HG02884 (cell line): ENCODE results near the gene APOL5.

Experiments
- ATAC-seq: cut with Tn5 transposase; IDR thresholded peaks from one replicate; pipeline ENCODE4 v1.9.1; 2021; ENCODE audit warnings: mild to moderate bottlenecking, moderate library complexity; ENCODE audit not compliant: unreplicated experiment

The APOL5 gene

GRCh38 chr22:35739931-35740380 is 22.3 kb downstream of the APOL5 start:
- no peak for ATAC-seq

- no peak for ATAC-seq
Observed at GRCh38 chr22:35740616-35741015, 22.9 kb downstream of the APOL5 start.

GRCh38 chr22:35742342-35743100 is 24.8 kb downstream of the APOL5 start:
- no peak for ATAC-seq

- no peak for ATAC-seq
Observed at GRCh38 chr22:35743326-35743860, 25.7 kb downstream of the APOL5 start.

- ATAC-seq: no peak
Observed at GRCh38 chr22:35746248-35746647, 28.6 kb downstream of the APOL5 start.

GRCh38 chr22:35746946-35747703 is 29.5 kb downstream of the APOL5 start:
- ATAC-seq: no peak

- peak; percentile 59 for ATAC-seq
Observed at GRCh38 chr22:35749808-35750207, 32.1 kb downstream of the APOL5 start.

GRCh38 chr22:35752006-35752862 is 34.6 kb downstream of the APOL5 start:
- no peak for ATAC-seq

GRCh38 chr22:35752863-35753189 is 35.2 kb downstream of the APOL5 start:
- no peak for ATAC-seq

- ATAC-seq: no peak
Observed at GRCh38 chr22:35754761-35755160, 37.1 kb downstream of the APOL5 start.

- no peak for ATAC-seq
Observed at GRCh38 chr22:35756722-35757121, 39.0 kb downstream of the APOL5 start.

- ATAC-seq: no peak
Observed at GRCh38 chr22:35758394-35758793, 40.7 kb downstream of the APOL5 start.

GRCh38 chr22:35761037-35761436 is 43.4 kb downstream of the APOL5 start:
- no peak for ATAC-seq

- ATAC-seq: no peak
Observed at GRCh38 chr22:35766654-35767580, 49.2 kb downstream of the APOL5 start.

GRCh38 chr22:35769974-35770373 is 52.3 kb downstream of the APOL5 start:
- ATAC-seq: no peak

- no peak for ATAC-seq
Observed at GRCh38 chr22:35775339-35775738, 57.7 kb downstream of the APOL5 start.

GRCh38 chr22:35777335-35777975 is 59.8 kb downstream of the APOL5 start:
- ATAC-seq: no peak
